ENCODE data around the gene PRIM2.
"Not testable (repeated sequence)": the region's sequence is repeated elsewhere in the genome, so short reads cannot be mapped to it uniquely, and the experiment has no call there.

- TF ChIP-seq CTCF (conservative IDR thresholded peaks at IDR 0.05; ENCODE audit: low read depth, low read length); FOS (IDR thresholded peaks at IDR 0.05; ENCODE audit: low read depth, low read length); POLR2A (IDR thresholded peaks at IDR 0.05; ENCODE audit: low read depth, low read length); BHLHE40 (IDR thresholded peaks at IDR 0.05; ENCODE audit: low read depth, low read length); CEBPB (IDR thresholded peaks at IDR 0.05; ENCODE audit: low read depth, low read length); RAD21 (IDR thresholded peaks at IDR 0.05; ENCODE audit: low read length); SMC3 (IDR thresholded peaks at IDR 0.05; ENCODE audit: low read depth, low read length); RFX5 (IDR thresholded peaks at IDR 0.05; ENCODE audit: low read depth, low read length); MAZ (IDR thresholded peaks at IDR 0.05; ENCODE audit: borderline replicate concordance, low read depth, low read length); MAFK (IDR thresholded peaks at IDR 0.05; ENCODE audit: low read depth, low read length): not testable (repeated sequence)
These were observed 244.8 kb downstream of the PRIM2 start for GRCh38 chr6:57562233-57562632.

Measured in IMR-90 (cell line).